CD4-positive, alpha-beta T cell treated with Interferon alpha-2 for 1 hour (primary cell): ENCODE results near the gene LIN28B.

Experiments used
- DNase-seq, 2 donors: peaks; one replicate each; pipeline ENCODE4 v3.0.0-alpha.2; 2020 to 2022

The LIN28B gene

DNA sequence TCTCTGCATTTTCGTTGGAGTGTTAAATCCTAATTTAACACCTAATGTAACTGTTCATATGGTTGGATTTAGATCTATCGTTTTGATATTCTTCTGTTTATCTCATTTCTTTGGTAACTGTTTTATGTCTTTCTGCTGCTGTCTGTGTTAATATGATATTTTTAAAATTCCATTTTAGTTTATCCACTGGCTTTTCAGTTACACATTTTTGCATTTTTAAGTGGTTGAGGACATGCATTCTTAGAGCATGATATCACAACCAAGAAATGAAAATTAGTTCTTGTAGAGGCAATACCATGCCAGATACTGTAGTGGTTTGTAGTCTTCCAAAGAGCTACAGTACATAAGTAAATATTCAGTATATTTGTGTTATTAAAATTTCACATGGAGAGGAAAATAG, 58.6 kb downstream of the LIN28B start:
- no peak for DNase-seq

DNA sequence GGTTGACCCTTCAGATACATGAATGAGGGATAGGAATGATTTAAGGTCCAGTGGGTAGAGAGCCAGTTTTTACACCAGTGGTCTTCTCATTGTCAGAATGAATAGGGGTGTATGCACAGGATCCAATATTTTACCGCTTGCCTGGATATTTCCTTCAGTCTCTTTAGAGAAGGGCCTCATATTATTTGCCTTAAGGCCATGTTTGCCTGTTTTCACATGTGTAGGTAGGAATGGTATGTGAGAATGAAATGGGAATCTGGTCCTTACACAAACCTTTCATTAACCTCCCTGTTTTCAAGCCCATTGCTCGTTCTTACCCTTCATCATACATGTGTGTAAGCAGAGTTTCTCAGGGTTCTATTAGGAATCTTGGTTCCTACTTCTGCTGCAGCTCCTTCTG, 62.4 kb downstream of the LIN28B start:
- no peak for DNase-seq

DNA sequence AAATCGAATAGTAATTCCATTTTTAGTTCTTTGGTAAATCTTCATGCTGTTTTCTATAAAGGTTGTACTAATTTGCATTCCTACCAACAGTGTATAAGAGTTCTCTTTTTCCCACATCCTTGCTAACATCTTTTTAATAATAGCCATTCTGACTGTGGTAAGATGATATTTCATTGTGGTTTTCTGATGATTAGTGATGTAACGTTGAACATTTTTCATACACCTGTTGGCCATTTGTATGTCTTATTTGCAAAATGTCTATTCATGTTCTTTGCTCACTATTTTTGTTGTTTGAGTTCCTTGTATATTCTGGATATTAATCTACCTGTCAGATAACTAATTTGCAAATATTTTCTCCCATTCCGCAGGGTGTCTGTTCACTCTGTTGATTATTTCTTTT, 64.5 kb downstream of the LIN28B start:
- DNase-seq: no peak

DNA sequence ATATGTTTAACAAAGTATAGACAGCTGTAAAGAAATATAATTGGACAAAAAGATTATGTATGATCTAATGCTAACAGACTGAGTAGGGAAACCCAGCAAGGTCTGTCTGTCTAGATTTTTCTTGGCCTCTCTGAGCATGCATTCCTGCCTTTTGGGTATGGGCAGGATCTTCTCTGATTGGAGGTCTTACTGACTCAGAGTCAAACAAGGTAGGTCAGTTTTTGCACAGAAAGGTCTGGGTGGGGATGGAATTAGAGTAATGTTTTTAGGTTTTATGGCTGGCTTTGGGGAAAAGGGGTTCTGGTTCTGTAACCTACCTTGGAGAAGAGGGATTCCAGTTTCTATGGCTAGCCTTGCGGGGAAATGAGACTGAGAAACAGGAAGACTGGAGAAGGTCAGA, 65.5 kb downstream of the LIN28B start:
- no peak for DNase-seq

DNA sequence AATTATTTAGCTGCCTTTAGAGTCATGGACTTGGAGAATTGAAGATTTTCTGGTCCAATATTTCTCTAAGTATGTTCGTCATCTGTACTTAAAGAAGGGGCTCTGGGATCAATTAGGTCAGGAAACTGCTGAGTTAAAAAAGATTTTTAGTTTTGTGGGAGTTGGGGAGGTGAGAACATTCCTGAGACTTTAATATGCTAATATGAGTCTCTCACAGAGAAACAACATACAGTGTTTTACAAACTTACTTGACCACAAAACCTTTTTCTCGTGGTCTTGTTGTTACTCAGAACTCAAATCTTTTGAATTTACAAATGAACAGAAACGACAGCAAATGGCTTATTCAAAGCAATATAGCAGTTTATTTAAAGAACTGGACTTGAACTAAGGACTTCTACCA, 67.9 kb downstream of the LIN28B start:
- DNase-seq: no peak

DNA sequence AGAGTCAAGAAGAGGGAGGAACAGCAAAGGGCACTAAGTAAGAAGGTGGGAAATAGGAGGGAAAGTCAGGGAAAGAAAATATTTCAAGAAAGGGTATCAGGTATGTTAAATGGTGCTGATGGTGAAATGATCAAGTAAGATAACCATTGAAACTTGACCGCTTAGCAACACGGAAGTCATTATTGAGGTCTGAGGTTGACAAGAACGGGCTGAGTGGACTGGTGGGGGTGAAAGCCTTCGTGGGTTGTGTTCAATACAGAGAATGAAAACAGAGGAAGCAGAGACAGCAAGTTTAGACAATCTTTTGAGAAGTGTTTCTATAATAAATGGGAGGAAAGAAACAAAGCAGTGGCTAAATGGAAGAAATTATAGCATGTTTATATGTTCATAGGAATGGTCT, 72.0 kb downstream of the LIN28B start:
- DNase-seq: no peak

DNA sequence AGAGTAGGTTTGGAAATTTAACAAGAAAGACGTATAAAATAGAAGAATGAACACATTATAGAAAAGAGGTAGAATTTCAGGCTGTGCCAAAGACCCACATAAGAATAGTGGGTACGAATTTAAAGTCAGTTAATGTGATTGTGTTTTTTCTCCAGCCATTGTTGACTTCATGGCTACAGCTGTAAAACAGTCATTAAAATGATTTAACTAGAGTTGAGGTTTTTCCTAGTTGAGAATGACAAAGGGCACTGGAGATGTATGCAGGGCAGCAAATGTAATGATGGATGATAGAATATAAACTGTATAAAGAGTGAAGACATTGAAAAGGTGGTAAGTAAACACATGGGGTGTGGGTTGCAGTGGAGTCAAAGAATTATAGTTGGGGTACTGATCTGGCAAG, 72.7 kb downstream of the LIN28B start:
- no peak for DNase-seq

DNA sequence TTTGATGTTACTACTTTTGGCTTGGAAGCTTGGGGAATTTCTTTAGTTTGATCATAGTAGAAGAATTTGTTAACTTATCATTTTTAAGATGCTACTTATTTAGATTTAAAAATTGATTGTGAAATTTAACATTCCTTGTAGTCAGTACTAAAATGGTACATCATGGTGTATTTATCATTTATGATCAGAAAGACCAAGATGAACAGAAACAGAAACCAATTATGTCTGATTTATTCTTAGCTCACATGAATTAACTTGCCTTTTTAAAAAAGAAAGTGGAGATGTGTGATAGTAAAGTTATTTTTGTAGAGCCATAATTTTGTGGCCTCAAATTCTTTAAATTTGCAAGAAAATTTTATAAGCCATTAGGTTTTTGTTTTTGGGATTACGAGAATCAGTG, 77.6 kb downstream of the LIN28B start:
- DNase-seq: no peak

DNA sequence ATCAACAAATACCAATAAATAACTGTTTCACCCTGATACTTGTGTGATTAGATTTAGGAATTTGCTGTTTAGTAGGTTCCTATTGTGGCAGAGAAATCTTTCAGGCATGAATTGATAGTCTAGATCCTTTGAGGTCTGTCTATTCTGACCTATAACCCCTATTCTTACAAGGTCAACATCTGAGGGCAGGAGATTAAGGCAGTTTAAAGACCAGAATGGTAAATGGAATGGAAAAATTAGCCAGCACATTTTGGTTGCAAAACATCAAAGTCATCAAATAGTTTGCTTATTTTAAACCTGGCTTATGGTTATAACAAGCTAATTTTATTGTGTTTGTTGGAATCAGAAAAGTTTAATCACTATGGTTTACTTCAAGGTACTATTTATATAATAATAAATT, 78.4 kb downstream of the LIN28B start:
- DNase-seq: no peak

DNA sequence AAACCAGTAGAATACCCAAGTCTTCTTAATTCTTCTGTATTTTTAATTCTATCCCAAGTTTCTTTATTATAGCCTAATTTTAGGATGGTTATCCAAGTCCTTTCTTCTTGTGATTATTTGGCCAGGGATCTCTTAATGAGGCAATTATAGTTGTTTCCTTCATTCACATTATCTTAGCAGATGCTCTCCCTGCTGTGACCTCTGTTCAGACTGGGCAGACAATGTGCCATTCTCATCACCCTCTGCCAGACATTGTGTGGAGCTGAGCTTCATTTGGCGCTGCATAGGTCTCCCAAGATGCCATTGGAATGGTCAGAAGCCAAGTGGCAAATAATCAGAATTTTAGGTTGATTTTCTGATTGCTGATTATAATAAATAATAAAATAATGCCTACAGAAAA, 79.4 kb downstream of the LIN28B start:
- no peak for DNase-seq

DNA sequence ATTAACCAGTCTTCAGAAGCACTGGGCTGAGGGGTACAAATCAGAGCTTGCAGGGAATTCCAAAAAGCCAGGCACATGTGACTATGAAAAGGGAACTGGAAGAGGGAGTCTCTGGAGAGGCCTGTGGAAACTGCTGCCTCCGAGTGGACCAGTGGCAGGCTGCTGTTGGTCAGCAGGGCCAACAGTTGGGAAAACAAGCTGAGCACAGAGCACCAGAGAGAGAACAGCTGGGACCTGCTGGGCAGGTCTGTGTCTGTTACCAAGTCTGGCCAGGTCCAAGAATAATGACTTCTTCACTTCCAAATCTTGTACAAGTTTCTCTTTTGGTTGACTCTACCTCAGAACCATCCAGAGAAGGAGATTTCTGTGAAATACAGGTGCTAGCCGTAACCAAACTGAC, 81.4 kb downstream of the LIN28B start:
- DNase-seq: no peak

DNA sequence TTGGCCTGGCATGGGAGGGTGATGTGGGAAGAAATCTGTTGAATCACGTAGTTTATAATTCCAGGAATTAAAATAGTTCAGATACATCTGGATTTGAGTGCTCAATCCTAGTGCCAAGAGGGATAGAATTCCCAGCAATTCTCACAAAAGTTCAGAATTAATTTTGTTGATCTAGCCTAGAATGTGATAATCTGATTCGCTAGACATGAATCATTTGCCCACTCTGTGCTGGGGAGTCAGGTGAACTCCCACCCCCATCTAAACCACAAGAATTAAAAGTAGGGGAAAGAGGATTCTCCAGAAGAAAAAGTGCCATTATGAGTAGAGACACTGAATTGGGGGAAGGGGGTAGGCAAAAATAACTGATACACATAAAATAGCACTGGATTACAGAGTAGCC, 85.0 kb downstream of the LIN28B start:
- no peak for DNase-seq

DNA sequence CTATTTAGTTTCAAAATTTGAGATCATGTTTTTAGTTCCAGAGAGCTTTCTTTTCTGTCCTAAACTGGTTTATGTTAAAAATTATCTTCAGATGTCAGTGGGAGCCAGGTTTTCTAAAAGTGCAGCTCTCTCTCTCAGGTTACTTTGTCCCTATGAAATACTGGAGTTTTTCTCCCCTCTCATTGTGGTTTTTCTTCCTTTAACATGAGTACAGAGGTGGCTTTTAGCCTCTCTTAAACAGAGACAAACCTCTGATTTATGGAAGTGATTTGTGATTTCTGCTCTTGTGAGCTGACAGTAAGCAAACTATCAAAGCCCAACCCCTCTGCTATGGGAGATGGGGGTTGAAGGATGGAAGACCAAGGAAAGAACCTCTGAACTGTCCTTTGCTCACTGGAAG, 85.7 kb downstream of the LIN28B start:
- no peak for DNase-seq

DNA sequence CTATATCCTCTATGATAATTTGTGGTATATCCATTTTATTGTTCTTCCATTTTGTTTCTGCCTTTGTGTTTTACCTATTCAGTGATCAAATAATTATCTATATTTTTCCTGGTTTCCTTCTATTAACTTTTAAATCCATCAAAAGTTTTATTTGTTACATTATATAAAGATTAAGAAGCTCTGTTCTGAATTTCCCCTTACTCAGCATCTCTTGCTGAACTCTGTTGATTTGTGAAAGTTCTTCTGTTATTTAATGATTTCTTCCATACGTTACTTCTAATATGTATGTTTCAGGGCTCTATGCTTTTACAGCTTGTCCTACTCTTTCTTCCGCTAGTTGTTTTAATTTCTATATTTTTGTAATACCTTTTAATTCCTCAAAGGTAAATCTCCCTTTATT, 87.1 kb downstream of the LIN28B start:
- DNase-seq: no peak

DNA sequence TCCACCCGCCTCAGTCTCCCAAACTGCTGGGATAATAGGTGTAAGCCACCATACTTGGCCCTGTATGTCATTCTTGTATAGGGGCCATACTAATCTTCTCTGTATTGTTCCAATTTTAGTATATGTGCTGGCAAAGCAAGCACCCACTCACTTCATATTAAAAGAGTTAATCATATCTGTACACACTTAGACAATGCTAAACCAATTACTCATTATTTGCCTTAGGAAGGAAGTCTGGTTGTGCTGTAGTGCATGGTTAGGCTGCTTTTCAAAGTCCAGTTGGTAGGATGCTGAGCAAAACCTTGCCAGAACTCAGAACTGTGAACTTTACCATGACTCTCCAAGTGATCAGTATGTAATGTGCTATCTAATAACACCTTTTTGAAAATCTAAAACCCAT, 88.6 kb downstream of the LIN28B start:
- no peak for DNase-seq

DNA sequence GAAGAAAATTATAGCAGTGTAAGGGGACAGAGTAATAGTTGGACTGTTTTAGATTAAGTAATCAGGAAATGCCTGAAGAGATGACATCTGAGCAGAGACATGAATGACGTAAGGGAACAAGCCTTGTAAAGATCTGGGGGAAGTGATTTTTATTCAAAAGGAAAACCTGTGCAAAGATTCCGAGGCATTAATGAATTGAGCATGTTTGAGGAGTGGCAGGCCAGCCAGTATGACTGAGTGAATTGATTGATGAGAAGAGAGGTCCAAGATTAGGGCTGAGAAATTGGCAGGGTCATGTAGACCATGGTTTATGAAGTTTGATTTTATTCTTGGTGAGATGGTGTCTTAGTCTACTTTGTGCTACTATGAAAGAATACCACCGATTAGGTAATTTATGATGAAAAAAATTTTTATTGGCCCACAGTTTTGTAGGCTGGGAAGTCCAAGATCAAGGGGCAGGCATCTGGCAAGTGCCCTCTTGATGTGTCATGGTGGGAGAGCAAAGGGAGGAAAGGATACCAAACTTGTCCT, 95.1 kb downstream of the LIN28B start:
- DNase-seq: no peak

DNA sequence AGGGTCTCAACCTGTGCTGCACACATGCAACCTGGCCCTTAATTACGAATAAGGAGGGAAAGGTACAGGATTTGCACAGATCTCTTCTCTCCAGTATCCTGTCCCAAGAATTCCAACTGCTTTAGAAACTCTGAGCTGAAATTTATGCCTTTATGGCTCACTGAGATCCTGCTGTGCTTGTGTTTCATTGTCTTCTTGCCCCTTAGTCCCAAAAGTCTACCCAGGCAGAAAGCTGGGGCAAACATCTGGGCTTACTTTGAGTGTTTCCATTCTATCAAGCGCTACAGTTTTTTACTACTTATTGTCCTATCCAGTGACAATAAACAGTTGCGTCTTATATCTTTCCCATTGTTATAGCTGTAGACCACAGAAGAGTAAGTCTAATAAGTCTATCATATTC, 99.7 kb downstream of the LIN28B start:
- DNase-seq: no peak

DNA sequence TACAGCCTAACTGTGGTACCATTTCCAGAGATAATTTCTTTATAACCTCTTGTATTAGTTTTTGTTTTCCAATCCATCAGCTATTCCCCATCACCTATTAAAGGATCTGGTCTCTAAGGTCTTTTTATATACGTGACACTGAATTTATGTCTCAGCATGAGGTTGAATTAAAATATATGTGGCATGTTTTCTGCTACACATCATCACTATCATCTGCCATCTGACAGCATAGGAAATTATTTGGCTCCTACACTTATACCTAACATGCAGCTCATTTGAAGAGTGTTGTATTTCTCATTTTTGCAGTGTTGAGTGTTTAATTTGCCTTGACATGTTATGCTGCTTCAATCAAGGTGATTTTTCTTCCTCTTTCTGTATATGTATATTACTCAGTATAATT, 100.3 kb downstream of the LIN28B start:
- DNase-seq: no peak

DNA sequence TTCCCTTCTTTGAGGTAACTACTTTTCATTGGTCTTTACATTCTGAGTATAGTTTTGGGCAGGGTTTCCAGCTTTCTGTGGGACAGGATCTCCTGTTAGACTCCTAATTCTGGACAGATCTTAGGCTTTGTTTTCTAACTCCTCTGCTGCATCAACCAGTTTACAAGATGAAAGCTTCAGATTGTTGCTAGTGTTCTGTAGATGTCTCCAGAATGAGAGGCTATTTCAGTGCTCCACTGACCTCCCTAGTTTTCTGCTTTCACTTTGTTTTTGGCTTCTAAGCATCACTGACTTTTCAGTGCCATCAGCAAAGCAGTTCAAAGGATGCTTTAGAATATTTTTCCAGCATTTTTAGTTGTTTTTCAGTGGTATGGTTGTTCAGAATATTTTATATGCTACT, 101.4 kb downstream of the LIN28B start:
- no peak for DNase-seq

DNA sequence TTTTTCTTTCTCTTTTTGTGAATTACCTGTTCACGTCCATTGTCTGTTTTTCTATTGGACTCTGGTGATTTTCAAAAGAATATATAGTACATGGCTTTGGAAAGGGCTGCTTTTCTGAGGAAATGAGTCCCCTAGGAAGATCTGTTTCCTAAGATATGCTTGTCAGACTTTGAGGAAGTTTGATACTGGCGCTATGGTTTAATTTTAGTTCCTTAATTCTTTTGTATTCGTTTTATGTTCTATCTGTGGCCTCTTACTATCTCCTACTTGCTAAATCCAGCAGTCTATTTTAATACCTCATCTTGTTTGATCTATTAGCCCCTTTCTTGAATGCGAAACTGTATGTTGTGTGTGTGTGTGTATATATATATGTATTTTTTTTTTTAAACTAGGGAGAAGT, 101.9 kb downstream of the LIN28B start:
- DNase-seq: no peak

DNA sequence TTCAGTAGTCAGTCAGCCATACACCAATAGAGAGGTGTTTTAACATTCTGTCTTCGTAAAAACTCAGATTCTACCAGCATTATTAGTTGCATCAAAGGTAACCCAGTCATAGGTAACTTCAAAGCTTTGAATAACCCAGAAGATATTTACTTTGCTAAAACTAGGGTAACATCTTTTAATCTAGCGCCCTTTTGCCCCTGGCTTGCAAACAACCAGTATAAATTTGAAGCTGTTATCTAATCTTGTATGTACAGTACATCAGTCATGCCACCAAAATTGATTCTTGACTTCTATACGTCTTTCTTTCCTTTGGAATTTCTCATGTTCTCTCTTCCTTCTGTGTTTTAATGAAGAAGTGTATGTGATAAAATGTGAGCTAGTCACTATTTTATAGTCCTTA, 109.3 kb downstream of the LIN28B start:
- DNase-seq: no peak

DNA sequence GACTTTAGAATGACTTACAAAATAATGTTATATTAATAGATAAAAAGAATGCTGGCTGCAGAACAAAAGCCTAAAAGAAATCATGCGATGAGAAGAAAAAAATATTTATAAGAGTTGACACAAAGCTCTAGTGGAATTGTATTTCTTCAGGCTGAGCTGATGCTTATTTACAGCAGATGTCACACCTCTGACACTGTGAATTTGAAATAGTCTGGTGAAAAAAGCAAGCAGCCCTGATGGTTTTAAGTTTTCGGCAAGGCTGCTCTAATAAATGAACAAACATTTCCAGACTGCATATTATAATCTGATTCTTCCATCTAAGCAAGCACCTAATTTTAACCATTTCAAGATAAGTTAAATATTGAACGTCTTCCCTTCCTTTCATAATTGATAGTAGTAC, 109.9 kb downstream of the LIN28B start:
- DNase-seq: no peak

DNA sequence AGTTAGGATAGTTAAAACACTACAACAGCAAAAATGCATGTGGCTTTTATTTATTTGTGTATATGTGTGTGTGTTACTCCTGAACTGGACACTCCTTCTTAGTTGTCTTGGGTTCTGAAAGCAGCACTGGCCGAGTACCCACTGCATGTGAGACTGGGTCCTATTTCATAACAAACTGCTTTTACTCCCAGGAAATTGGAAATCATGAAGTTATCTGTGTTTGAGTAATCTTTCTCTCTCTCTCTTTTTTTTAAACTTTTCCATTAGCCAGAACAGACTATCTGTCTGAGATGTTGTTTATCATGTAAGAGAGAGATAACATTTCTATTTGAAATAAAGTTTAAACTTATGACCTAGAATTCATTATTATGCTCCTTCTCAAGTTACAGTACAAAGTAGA, 110.4 kb downstream of the LIN28B start:
- no peak for DNase-seq

DNA sequence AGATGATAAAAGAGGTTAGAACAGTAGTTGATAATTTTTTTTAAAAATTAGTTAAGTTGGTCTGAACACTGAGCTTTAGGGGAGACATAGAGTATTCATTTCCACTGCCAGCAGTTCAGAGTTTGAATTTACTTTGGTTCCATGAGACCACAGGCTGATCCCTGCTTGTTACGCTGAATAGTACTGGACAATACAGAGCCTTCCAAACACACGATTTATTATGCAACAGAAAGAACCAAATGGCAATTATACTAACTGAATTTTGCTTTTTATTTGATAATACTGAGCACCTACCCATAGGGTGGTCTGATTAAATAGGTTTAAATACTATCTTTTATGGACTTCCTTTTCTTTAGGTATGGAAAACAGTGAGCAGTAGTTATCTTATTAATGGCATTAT, 111.5 kb downstream of the LIN28B start:
- DNase-seq: no peak

DNA sequence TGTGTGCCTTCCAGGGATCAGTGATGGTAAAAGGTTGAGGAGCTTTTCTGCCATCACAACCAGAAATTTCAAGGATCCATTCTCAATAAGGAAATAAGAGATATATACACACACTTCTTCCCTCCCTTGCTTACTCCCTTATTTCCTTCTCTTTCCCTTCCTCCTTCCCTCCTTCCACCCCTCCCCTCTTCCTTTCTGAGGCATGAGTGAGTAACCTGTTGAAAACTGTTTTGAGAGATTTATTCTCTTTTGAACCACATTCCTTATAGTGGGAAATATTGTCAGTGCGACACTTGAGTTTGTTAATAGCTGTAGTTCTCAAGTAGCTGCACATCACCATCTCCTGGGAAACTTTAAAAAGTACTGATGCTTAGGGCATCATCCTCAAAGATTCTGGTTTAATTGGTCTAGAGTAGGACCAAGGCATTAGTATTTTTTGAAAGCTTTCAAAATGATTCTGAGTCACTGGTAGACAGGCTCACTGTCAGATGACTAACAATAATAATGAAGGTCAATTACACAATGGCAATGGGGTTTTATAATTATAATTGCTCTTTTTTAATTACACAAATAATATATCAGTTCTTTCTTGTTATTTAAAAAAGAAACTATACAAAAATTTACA, 113.0 kb downstream of the LIN28B start:
- no peak for DNase-seq

DNA sequence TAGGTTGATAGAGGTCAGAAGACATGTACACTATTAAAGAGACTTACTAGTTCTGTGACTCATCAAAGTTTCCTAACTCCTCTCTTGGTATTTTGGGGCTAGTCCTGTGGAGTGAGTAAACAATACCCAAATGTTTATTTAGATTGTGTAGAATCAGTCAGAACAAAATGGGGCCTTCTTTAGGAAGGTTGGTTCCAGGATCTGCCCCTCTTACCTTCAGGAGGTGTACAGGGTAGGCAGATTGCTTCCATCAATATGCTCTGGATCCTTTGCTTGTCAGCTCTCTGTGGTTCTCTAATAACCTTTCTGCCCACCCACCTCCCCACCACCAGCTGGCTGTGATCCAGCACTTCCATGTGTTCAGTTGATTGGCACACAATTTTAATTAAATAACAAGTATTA, 115.9 kb downstream of the LIN28B start:
- DNase-seq: no peak
